AG04449 (cell line): ENCODE measurements around the gene SPHK2.

Experiments
- CTCF ChIA-PET: fragments of 350-600 bp; formaldehyde crosslinking; extraction: SDS; loops from one replicate; lab custom pipeline; 2021; ENCODE audit warnings: antibody characterized with exemption; lab: Yijun Ruan, JAX
- POLR2A ChIA-PET: fragments of 400-600, 350-600 bp; formaldehyde crosslinking; extraction: SDS; loops from one replicate; lab custom pipeline; 2020; ENCODE audit warnings: antibody characterized with exemption, inconsistent platforms; lab: Yijun Ruan, JAX
- DNase-seq: peaks from one replicate; pipeline ENCODE4 v3.0.0-alpha.2; 2010; ENCODE audit warnings: low read depth, low spot score
- H3K4me3 ChIP-seq: 2 replicates; pipeline ENCODE4 v1.5.1; 2011; ENCODE audit warnings: low read depth, mild to moderate bottlenecking, control low read depth, low read length
- CTCF ChIP-seq: IDR thresholded peaks from one replicate; pipeline ENCODE4 v1.5.1; 2011; ENCODE audit warnings: mild to moderate bottlenecking, moderate library complexity, low read length, control low read depth, inconsistent platforms; ENCODE audit not compliant: insufficient read depth; ENCODE audit errors: missing control alignments

SPHK2 gene

GRCh38 chr19:48658483-48658882, 39.2 kb downstream of the SPHK2 start:
- no peak for TF ChIP-seq CTCF
- H3K4me3 ChIP-seq: no peak overlapping the region
- ChIA-PET CTCF (interaction anchor here (1.1 to 1.7 kb wide), 2 partner anchors 17 to 184 kb away, joined by 3 to 10 read pairs; no protein-coding TSS in a partner anchor), POLR2A (no interaction called here)
- DNase-seq: no peak

- CTCF ChIA-PET: interaction anchor here (1.5 kb wide), 1 partner anchor 15 kb away, joined by 6 read pairs; no protein-coding TSS in a partner anchor
Measured at GRCh38 chr19:48659768-48660167, 40.5 kb downstream of the SPHK2 start.

GRCh38 chr19:48660852-48661710, 41.8 kb downstream of the SPHK2 start:
- no peak overlapping the region for H3K4me3 ChIP-seq
- TF ChIP-seq CTCF: no peak
- ChIA-PET CTCF (interaction anchor here (0.8 to 6.5 kb wide), 2 partner anchors 11 to 14 kb away, joined by 3 to 58 read pairs; no protein-coding TSS in a partner anchor), POLR2A (no interaction called here)
- DNase-seq: no peak

More at GRCh38 chr19:48659768-48660167, 40.5 kb downstream of the SPHK2 start:
- H3K4me3 ChIP-seq: no peak overlapping the region
- TF ChIP-seq CTCF: no peak
- POLR2A ChIA-PET: no interaction called here
- DNase-seq: no peak

- no peak overlapping the region for H3K4me3 ChIP-seq
- TF ChIP-seq CTCF: no peak
- CTCF ChIA-PET: interaction anchor here (1.5 to 6.5 kb wide), 2 partner anchors 13 to 17 kb away, joined by 5 to 58 read pairs; no protein-coding TSS in a partner anchor
- no peak for DNase-seq
- POLR2A ChIA-PET: no interaction called here
Measured at GRCh38 chr19:48661711-48662090, 42.4 kb downstream of the SPHK2 start.

GRCh38 chr19:48663667-48664066, 44.4 kb downstream of the SPHK2 start:
- no peak for TF ChIP-seq CTCF
- POLR2A ChIA-PET: no interaction called here
- CTCF ChIA-PET: interaction anchor here (1.4 to 6.5 kb wide), 2 partner anchors 11 to 26 kb away, joined by 3 to 58 read pairs; no protein-coding TSS in a partner anchor
- H3K4me3 ChIP-seq: no peak overlapping the region
- DNase-seq: no peak

GRCh38 chr19:48664476-48664875, 45.2 kb downstream of the SPHK2 start:
- POLR2A ChIA-PET: no interaction called here
- CTCF ChIA-PET: interaction anchor here (1.0 to 6.5 kb wide), 2 partner anchors 10 to 13 kb away, joined by 4 to 58 read pairs; no protein-coding TSS in a partner anchor

More at GRCh38 chr19:48664476-48664875, 45.2 kb downstream of the SPHK2 start:
- H3K4me3 ChIP-seq: no peak overlapping the region
- no peak for DNase-seq
- TF ChIP-seq CTCF: no peak
